HL-60 (cell line): ENCODE data around the gene RAB36.

Experiments used
- CTCF ChIP-seq: IDR thresholded peaks from one replicate; pipeline ENCODE4 v1.5.1; 2011; ENCODE audit warnings: low read length, control low read depth, inconsistent platforms; ENCODE audit not compliant: insufficient read depth
- POLR2AphosphoS5 ChIP-seq: IDR thresholded peaks from 2 replicates; pipeline ENCODE4 v1.6.1; 2012; ENCODE audit warnings: low read depth

GRCh38 chr22:23156286-23156685 is 11.0 kb downstream of the RAB36 start:
- TF ChIP-seq POLR2AphosphoS5 (no peak), CTCF (no peak)
